ENCODE measurements around the gene PACRG. TPM values are rescaled to one million over a fixed set of nuclear protein-coding genes. Genes with fewer than 3 reads are reported as not detected.

The PACRG gene
- total RNA-seq, 2 experiments from 2014 or later: 0.66 to 0.81 TPM

GRCh38 chr6:162862462-162862861 is 134.7 kb downstream of the PACRG start:
- Mint-ChIP-seq H3K4me1 (ENCODE audit: low read depth) (no peaks in the 10 kb centered on the region), H3K9me3 (peaks cover 5% of the 10 kb centered on the region), H3K27ac (no peak overlapping the region), H3K27me3 (no peaks in the 10 kb centered on the region), H3K4me3 (no peak overlapping the region), H3K36me3 (ENCODE audit: low read depth) (no peaks in the 10 kb centered on the region)
- POLR2A ChIA-PET: no interaction called here
- Histone ChIP-seq H3K4me1 (ENCODE audit: insufficient read depth, low read length) (no peaks in the 10 kb centered on the region), H3K4me3 (ENCODE audit: low read length) (no peak overlapping the region), H3K9me3 (ENCODE audit: control insufficient read depth in 1 of 2, insufficient read depth in 1 of 2, low read length in 2 of 2) (no peaks in the 10 kb centered on the region), H3K27me3 (ENCODE audit: control insufficient read depth in 1 of 2, insufficient read depth in 2 of 2, low read length in 2 of 2) (no peaks in the 10 kb centered on the region), H3K36me3 (ENCODE audit: insufficient read depth, low read length) (no peaks in the 10 kb centered on the region), H3K27ac (ENCODE audit: low read depth in 1 of 2, low read length in 2 of 2) (no peak overlapping the region)
- DNase-seq (no peak), ATAC-seq (ENCODE audit: poor library complexity) (no peak)
- intact Hi-C loops (cut with DNase I, micrococcal nuclease): no loop called here
- CTCF ChIA-PET: no interaction called here
- TF ChIP-seq CTCF (IDR thresholded peaks at IDR 0.05): no peak

- H3K9me3 ChIP-seq (ENCODE audit: control insufficient read depth in 1 of 2, insufficient read depth in 1 of 2, low read length in 2 of 2): no peaks in the 10 kb centered on the region
- peaks cover 5% of the 10 kb centered on the region for H3K9me3 Mint-ChIP-seq
- H3K36me3 ChIP-seq (ENCODE audit: insufficient read depth, low read length): no peaks in the 10 kb centered on the region
- ATAC-seq (ENCODE audit: poor library complexity) (no peak), DNase-seq (no peak)
- no peak overlapping the region for H3K4me3 ChIP-seq (ENCODE audit: low read length)
- H3K27ac Mint-ChIP-seq: no peak overlapping the region
- intact Hi-C loops (cut with DNase I, micrococcal nuclease): no loop called here
- H3K27me3 Mint-ChIP-seq: no peaks in the 10 kb centered on the region
- no peak overlapping the region for H3K27ac ChIP-seq (ENCODE audit: low read depth in 1 of 2, low read length in 2 of 2)
- no peaks in the 10 kb centered on the region for H3K4me1 Mint-ChIP-seq (ENCODE audit: low read depth)
- CTCF ChIA-PET: no interaction called here
- no peaks in the 10 kb centered on the region for H3K27me3 ChIP-seq (ENCODE audit: control insufficient read depth in 1 of 2, insufficient read depth in 2 of 2, low read length in 2 of 2)
- POLR2A ChIA-PET: no interaction called here
- TF ChIP-seq CTCF (IDR thresholded peaks at IDR 0.05): no peak
- H3K4me3 Mint-ChIP-seq: no peak overlapping the region
- H3K4me1 ChIP-seq (ENCODE audit: insufficient read depth, low read length): no peaks in the 10 kb centered on the region
- H3K36me3 Mint-ChIP-seq (ENCODE audit: low read depth): no peaks in the 10 kb centered on the region
Observed at GRCh38 chr6:162862941-162863340, 135.2 kb downstream of the PACRG start.

- no peak overlapping the region for H3K4me3 Mint-ChIP-seq
- ChIA-PET CTCF (no interaction called here), POLR2A (no interaction called here)
- Histone ChIP-seq H3K27ac (ENCODE audit: low read depth in 1 of 2, low read length in 2 of 2) (no peak overlapping the region), H3K4me3 (ENCODE audit: low read length) (no peak overlapping the region), H3K27me3 (ENCODE audit: control insufficient read depth in 1 of 2, insufficient read depth in 2 of 2, low read length in 2 of 2) (no peaks in the 10 kb centered on the region), H3K9me3 (ENCODE audit: control insufficient read depth in 1 of 2, insufficient read depth in 1 of 2, low read length in 2 of 2) (peaks cover 0 to 5% of the 10 kb centered on the region in 2 experiments), H3K4me1 (ENCODE audit: insufficient read depth, low read length) (no peaks in the 10 kb centered on the region), H3K36me3 (ENCODE audit: insufficient read depth, low read length) (no peaks in the 10 kb centered on the region)
- H3K27me3 Mint-ChIP-seq: no peaks in the 10 kb centered on the region
- H3K36me3 Mint-ChIP-seq (ENCODE audit: low read depth): no peaks in the 10 kb centered on the region
- no peak for DNase-seq
- TF ChIP-seq CTCF (IDR thresholded peaks at IDR 0.05): no peak
- H3K4me1 Mint-ChIP-seq (ENCODE audit: low read depth): no peaks in the 10 kb centered on the region
- ATAC-seq (ENCODE audit: poor library complexity): no peak
- H3K9me3 Mint-ChIP-seq: peaks cover 5% of the 10 kb centered on the region
- no peak overlapping the region for H3K27ac Mint-ChIP-seq
- intact Hi-C loops (cut with DNase I, micrococcal nuclease): no loop called here
Observed at GRCh38 chr6:162863821-162864220, 136.0 kb downstream of the PACRG start.
